Measurements from ENCODE around the gene MINK1.
"Not testable (repeated sequence)": the region's sequence is repeated elsewhere in the genome, so short reads cannot be mapped to it uniquely, and the experiment has no call there.

The MINK1 gene

GRCh38 chr17:4900231-4901107, 67.3 kb downstream of the MINK1 start:
- FAIRE-seq: no peak

GRCh38 chr17:4901108-4901647, 68.0 kb downstream of the MINK1 start:
- no peak for FAIRE-seq

GRCh38 chr17:4901648-4902344, 68.7 kb downstream of the MINK1 start:
- no peak for FAIRE-seq

GRCh38 chr17:4902540-4902939, 69.4 kb downstream of the MINK1 start:
- FAIRE-seq: no peak

GRCh38 chr17:4903051-4903818, 70.1 kb downstream of the MINK1 start, which contains the start of gene CHRNE:
Gene CHRNE, minus strand, starts transcription at chr17:4903098. Its CDS starts 35 bp downstream, at chr17:4903063.
- FAIRE-seq: peak; percentile 48

- not testable (repeated sequence) for FAIRE-seq
These were observed 73.5 kb downstream of the MINK1 start for GRCh38 chr17:4906642-4907041.

- FAIRE-seq: no peak
These were observed 75.2 kb downstream of the MINK1 start for GRCh38 chr17:4908301-4908700.

GRCh38 chr17:4908711-4909496, 75.8 kb downstream of the MINK1 start:
- peak; percentile 59 for FAIRE-seq

- no peak for FAIRE-seq
These were observed 80.9 kb downstream of the MINK1 start for GRCh38 chr17:4913994-4914393.

- FAIRE-seq: not testable (repeated sequence)
These were observed 81.4 kb downstream of the MINK1 start for GRCh38 chr17:4914551-4914950.

GRCh38 chr17:4919511-4920047, 86.4 kb downstream of the MINK1 start:
- no peak for FAIRE-seq

GRCh38 chr17:4920351-4921048, 87.4 kb downstream of the MINK1 start:
- FAIRE-seq: no peak

- FAIRE-seq: no peak
These were observed 88.2 kb downstream of the MINK1 start for GRCh38 chr17:4921320-4921719.

- not testable (repeated sequence) for FAIRE-seq
These were observed 93.6 kb downstream of the MINK1 start for GRCh38 chr17:4926577-4927335.

- FAIRE-seq: no peak
These were observed 95.7 kb downstream of the MINK1 start for GRCh38 chr17:4928881-4929280.

- FAIRE-seq: no peak
These were observed 98.8 kb downstream of the MINK1 start, which contains the start of gene GP1BA for GRCh38 chr17:4931963-4932362. Gene GP1BA, plus strand, starts transcription at chr17:4932277. Its CDS starts 328 bp downstream, at chr17:4932605.

- FAIRE-seq: no peak
These were observed 99.6 kb downstream of the MINK1 start for GRCh38 chr17:4932756-4933155.

GRCh38 chr17:4933646-4934045, 100.5 kb downstream of the MINK1 start:
- no peak for FAIRE-seq

- FAIRE-seq: no peak
These were observed 101.2 kb downstream of the MINK1 start for GRCh38 chr17:4934173-4934979.

Data from endometrium (tissue), 2 donors.